HCT116 (cell line): Measurements from ENCODE around the gene MT4.

ENCODE experiments used
- POLR2A ChIP-seq: IDR thresholded peaks from 2 replicates; pipeline ENCODE4 v1.7.0; 2011; ENCODE audit warnings: borderline replicate concordance; ENCODE audit not compliant: insufficient read depth, insufficient read length; ENCODE audit errors: extremely low read depth
- SIN3A ChIP-seq: IDR thresholded peaks from 2 replicates; pipeline ENCODE4 v1.6.1; 2012; ENCODE audit warnings: low read depth
- YY1 ChIP-seq: IDR thresholded peaks from 2 replicates; pipeline ENCODE4 v1.6.1; 2011; ENCODE audit warnings: low read length, low read depth, moderate library complexity, mild to moderate bottlenecking; ENCODE audit not compliant: insufficient replicate concordance; ENCODE audit errors: extremely low read depth
- TF ChIP-seq, protein P1 (sequence below), 3 experiments: fragments of 200-600 bp in 1 of 3; sonication (generic) in 1 of 3; IDR thresholded peaks in 2 of 3; conservative IDR thresholded peaks in 1 of 3; 2 replicates each; pipeline ENCODE4 v1.5.1; 2012 to 2017; ENCODE audit warnings: low read depth in 2 of 3, low read length in 2 of 3, antibody characterized with exemption in 1 of 3, borderline replicate concordance in 1 of 3, control low read depth in 1 of 3, mild to moderate bottlenecking in 1 of 3, mixed read lengths in 1 of 3, mixed run types in 1 of 3, moderate library complexity in 1 of 3; ENCODE audit not compliant: insufficient read depth in 1 of 3
- TF ChIP-seq, protein P2 (sequence below): IDR thresholded peaks from 2 replicates; pipeline ENCODE4 v1.6.1; 2012; ENCODE audit warnings: low read depth

DNA sequence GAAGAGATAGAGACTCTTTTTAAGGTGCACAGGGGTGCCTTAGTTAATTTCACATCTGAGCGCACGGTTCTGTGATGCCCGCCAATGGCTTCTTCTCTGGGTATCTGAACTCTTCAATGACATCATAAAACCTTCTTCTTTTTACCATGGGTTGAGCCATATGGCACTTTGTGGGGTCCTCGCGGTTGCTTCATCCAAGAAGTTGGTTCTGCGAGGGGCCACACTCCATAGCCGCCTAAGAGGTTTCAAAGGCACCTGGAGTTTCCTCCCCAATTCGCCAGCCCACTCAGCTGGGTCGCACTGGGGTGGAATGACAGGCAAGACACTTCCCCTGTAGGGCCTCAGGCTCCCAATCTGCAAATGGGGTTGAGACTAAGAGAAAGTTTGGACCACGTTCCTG is 10.4 kb upstream of the MT4 start:
- TF ChIP-seq, protein P1, sequence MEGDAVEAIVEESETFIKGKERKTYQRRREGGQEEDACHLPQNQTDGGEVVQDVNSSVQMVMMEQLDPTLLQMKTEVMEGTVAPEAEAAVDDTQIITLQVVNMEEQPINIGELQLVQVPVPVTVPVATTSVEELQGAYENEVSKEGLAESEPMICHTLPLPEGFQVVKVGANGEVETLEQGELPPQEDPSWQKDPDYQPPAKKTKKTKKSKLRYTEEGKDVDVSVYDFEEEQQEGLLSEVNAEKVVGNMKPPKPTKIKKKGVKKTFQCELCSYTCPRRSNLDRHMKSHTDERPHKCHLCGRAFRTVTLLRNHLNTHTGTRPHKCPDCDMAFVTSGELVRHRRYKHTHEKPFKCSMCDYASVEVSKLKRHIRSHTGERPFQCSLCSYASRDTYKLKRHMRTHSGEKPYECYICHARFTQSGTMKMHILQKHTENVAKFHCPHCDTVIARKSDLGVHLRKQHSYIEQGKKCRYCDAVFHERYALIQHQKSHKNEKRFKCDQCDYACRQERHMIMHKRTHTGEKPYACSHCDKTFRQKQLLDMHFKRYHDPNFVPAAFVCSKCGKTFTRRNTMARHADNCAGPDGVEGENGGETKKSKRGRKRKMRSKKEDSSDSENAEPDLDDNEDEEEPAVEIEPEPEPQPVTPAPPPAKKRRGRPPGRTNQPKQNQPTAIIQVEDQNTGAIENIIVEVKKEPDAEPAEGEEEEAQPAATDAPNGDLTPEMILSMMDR (IDR thresholded peaks at IDR 0.05 in 2 of 3, conservative IDR thresholded peaks at IDR 0.05 in 1 of 3; ENCODE audit: borderline replicate concordance in 1 of 3, insufficient read depth in 1 of 3, low read depth in 2 of 3, low read length in 2 of 3) = no peak
- TF ChIP-seq SIN3A = no peak
- TF ChIP-seq, protein P2, sequence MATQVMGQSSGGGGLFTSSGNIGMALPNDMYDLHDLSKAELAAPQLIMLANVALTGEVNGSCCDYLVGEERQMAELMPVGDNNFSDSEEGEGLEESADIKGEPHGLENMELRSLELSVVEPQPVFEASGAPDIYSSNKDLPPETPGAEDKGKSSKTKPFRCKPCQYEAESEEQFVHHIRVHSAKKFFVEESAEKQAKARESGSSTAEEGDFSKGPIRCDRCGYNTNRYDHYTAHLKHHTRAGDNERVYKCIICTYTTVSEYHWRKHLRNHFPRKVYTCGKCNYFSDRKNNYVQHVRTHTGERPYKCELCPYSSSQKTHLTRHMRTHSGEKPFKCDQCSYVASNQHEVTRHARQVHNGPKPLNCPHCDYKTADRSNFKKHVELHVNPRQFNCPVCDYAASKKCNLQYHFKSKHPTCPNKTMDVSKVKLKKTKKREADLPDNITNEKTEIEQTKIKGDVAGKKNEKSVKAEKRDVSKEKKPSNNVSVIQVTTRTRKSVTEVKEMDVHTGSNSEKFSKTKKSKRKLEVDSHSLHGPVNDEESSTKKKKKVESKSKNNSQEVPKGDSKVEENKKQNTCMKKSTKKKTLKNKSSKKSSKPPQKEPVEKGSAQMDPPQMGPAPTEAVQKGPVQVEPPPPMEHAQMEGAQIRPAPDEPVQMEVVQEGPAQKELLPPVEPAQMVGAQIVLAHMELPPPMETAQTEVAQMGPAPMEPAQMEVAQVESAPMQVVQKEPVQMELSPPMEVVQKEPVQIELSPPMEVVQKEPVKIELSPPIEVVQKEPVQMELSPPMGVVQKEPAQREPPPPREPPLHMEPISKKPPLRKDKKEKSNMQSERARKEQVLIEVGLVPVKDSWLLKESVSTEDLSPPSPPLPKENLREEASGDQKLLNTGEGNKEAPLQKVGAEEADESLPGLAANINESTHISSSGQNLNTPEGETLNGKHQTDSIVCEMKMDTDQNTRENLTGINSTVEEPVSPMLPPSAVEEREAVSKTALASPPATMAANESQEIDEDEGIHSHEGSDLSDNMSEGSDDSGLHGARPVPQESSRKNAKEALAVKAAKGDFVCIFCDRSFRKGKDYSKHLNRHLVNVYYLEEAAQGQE = no peak
- no peak for TF ChIP-seq POLR2A
- TF ChIP-seq YY1 = no peak
